HepG2 (cell line): ENCODE data around the gene DPP8. TPM values are rescaled to one million over a fixed set of nuclear protein-coding genes. Genes with fewer than 3 reads are reported as not detected.

Experiments
- ARNTL ChIP-seq: sonication (generic); formaldehyde crosslinking; IDR thresholded peaks from 2 replicates; pipeline ENCODE4 v1.4.0; 2020; ENCODE audit warnings: mild to moderate bottlenecking, missing genetic modification reagents
- ATF2 ChIP-seq: sonication (generic); formaldehyde crosslinking; IDR thresholded peaks from 2 replicates; pipeline ENCODE4 v1.4.0; 2020; ENCODE audit warnings: missing genetic modification reagents
- ATF6 ChIP-seq: sonication (generic); formaldehyde crosslinking; conservative IDR thresholded peaks from 2 replicates; pipeline ENCODE4 v1.4.0; 2020; ENCODE audit warnings: missing genetic modification reagents
- GMEB1 ChIP-seq: sonication (generic); formaldehyde crosslinking; IDR thresholded peaks from 2 replicates; pipeline ENCODE4 v1.5.1; 2020; ENCODE audit warnings: missing genetic modification reagents, mild to moderate bottlenecking, borderline replicate concordance
- HNF4A ChIP-seq: sonication (generic); formaldehyde crosslinking; IDR thresholded peaks from 2 replicates; pipeline ENCODE4 v1.4.0; 2020; ENCODE audit warnings: missing genetic modification reagents
- HOXA7 ChIP-seq: sonication (generic); formaldehyde crosslinking; IDR thresholded peaks from 2 replicates; pipeline ENCODE4 v1.8.1; 2022; ENCODE audit warnings: mild to moderate bottlenecking, missing genetic modification reagents, moderate library complexity
- MTA1 ChIP-seq: sonication (generic); formaldehyde crosslinking; IDR thresholded peaks from 2 replicates; pipeline ENCODE4 v1.4.0; 2020; ENCODE audit warnings: missing genetic modification reagents, mild to moderate bottlenecking, borderline replicate concordance
- MXD1 ChIP-seq: sonication (generic); formaldehyde crosslinking; IDR thresholded peaks from 2 replicates; pipeline ENCODE4 v1.4.0; 2020; ENCODE audit warnings: mild to moderate bottlenecking, missing genetic modification reagents
- NR2F2 ChIP-seq: IDR thresholded peaks from 2 replicates; pipeline ENCODE4 v1.6.1; 2012; ENCODE audit warnings: low read depth, inconsistent platforms, borderline replicate concordance
- PAX8 ChIP-seq: sonication (generic); formaldehyde crosslinking; IDR thresholded peaks from 2 replicates; pipeline ENCODE4 v1.8.0; 2022; ENCODE audit warnings: mild to moderate bottlenecking, missing genetic modification reagents, borderline replicate concordance
- RFXAP ChIP-seq: sonication (generic); formaldehyde crosslinking; IDR thresholded peaks from 2 replicates; pipeline ENCODE4 v1.4.0; 2020; ENCODE audit warnings: missing genetic modification reagents, borderline replicate concordance
- SRY ChIP-seq: sonication (generic); formaldehyde crosslinking; IDR thresholded peaks from 2 replicates; pipeline ENCODE4 v1.8.0; 2022; ENCODE audit warnings: mild to moderate bottlenecking, missing genetic modification reagents
- TBX2 ChIP-seq: sonication (generic); formaldehyde crosslinking; IDR thresholded peaks from 2 replicates; pipeline ENCODE4 v1.5.0; 2020; ENCODE audit warnings: missing genetic modification reagents, mild to moderate bottlenecking, borderline replicate concordance
- ZBTB1 ChIP-seq: sonication (generic); formaldehyde crosslinking; IDR thresholded peaks from 2 replicates; pipeline ENCODE4 v1.4.0; 2020; ENCODE audit warnings: missing genetic modification reagents, borderline replicate concordance
- ZNF18 ChIP-seq: sonication (generic); formaldehyde crosslinking; IDR thresholded peaks from 2 replicates; pipeline ENCODE4 v1.8.0; 2022; ENCODE audit warnings: mild to moderate bottlenecking, missing genetic modification reagents; ENCODE audit not compliant: insufficient replicate concordance
- ZNF317 ChIP-seq: sonication (generic); formaldehyde crosslinking; IDR thresholded peaks from 2 replicates; pipeline ENCODE4 v1.5.0; 2020; ENCODE audit warnings: mild to moderate bottlenecking, missing genetic modification reagents
- ZNF569 ChIP-seq: sonication (generic); formaldehyde crosslinking; IDR thresholded peaks from 2 replicates; pipeline ENCODE4 v1.5.0; 2020; ENCODE audit warnings: mild to moderate bottlenecking, missing genetic modification reagents, moderate library complexity, borderline replicate concordance
- ZNF577 ChIP-seq: sonication (generic); formaldehyde crosslinking; IDR thresholded peaks from 2 replicates; pipeline ENCODE4 v1.4.0; 2020; ENCODE audit warnings: mild to moderate bottlenecking, low read depth, missing genetic modification reagents, borderline replicate concordance
- ZNF629 ChIP-seq: sonication (generic); formaldehyde crosslinking; conservative IDR thresholded peaks from 2 replicates; pipeline ENCODE4 v1.5.0; 2020; ENCODE audit warnings: missing genetic modification reagents
- ZNF782 ChIP-seq: sonication (generic); formaldehyde crosslinking; IDR thresholded peaks from 2 replicates; pipeline ENCODE4 v1.4.0; 2020; ENCODE audit warnings: missing genetic modification reagents, mild to moderate bottlenecking, borderline replicate concordance
- ZSCAN22 ChIP-seq: sonication (generic); formaldehyde crosslinking; IDR thresholded peaks from 2 replicates; pipeline ENCODE4 v1.4.0; 2020; ENCODE audit warnings: mild to moderate bottlenecking, missing genetic modification reagents
- polyA plus RNA-seq, 8 experiments: library from polyadenylated mRNA; depleted of rRNA in 3 of 8; stranded (reverse) in 7 of 8; unstranded in 1 of 8; fragments of >200 nt; fragmentation: Illumina TruSeq in 4 of 8; extraction: Trizol in 4 of 8; gene quantifications; 2 replicates each; pipeline versions ENCODE4 v1.2.1 to v1.2.3, GENCODE V29; 2011 to 2016; ENCODE audit warnings: low read depth in 4 of 8, missing spikeins in 1 of 8, mixed read lengths in 1 of 8; ENCODE audit not compliant: insufficient read depth in 1 of 8
- total RNA-seq, 5 experiments: library from RNA; depleted of rRNA; stranded (reverse); fragments of >200 nt; fragmentation: Illumina TruSeq; extraction: Trizol; gene quantifications; 2 replicates each; pipeline ENCODE4 v1.2.3, GENCODE V29; 2016; ENCODE audit warnings: low read depth in 1 of 5

Gene DPP8
- total and polyA plus RNA-seq, 2 of the 13 experiments (the other 11 are each of a cell fraction or from before 2014, with no cell fraction given), result 18.0 to 26.3 TPM

- TF ChIP-seq ATF6 (CRISPR knock-in tag), result no peak
- TF ChIP-seq ZBTB1, result no peak
- peak; percentile 77; the same call in 1 of the 2 replicates for TF ChIP-seq ARNTL (CRISPR knock-in tag)
- peak; percentile 78; the same call in 1 of the 2 replicates for TF ChIP-seq RFXAP (CRISPR knock-in tag)
- TF ChIP-seq MXD1 (CRISPR knock-in tag), result peak; percentile 92
- TF ChIP-seq NR2F2, result no peak
- TF ChIP-seq ZNF317 (CRISPR knock-in tag), result peak; percentile 83
- peak; percentile 98 for TF ChIP-seq SRY (CRISPR knock-in tag)
- TF ChIP-seq ATF2 (CRISPR knock-in tag), result peak; percentile 79
- TF ChIP-seq ZNF629 (CRISPR knock-in tag), result peak; percentile 30; the same call in 1 of the 2 replicates
- TF ChIP-seq ZNF569 (CRISPR knock-in tag), result 0 out of 2 replicates have a peak, but pooled peaks have one; percentile 67
- TF ChIP-seq ZNF18 (CRISPR knock-in tag), result peak; percentile 49
- peak; percentile 97 for TF ChIP-seq ZNF782 (CRISPR knock-in tag)
- peak; percentile 88; the same call in 1 of the 2 replicates for TF ChIP-seq ZNF577 (CRISPR knock-in tag)
- peak; percentile 82 for TF ChIP-seq GMEB1 (CRISPR knock-in tag)
- peak; percentile 28; the same call in 1 of the 2 replicates for TF ChIP-seq HNF4A (CRISPR knock-in tag)
- TF ChIP-seq MTA1, result peak; percentile 95
- no peak for TF ChIP-seq ZSCAN22 (CRISPR knock-in tag)
- TF ChIP-seq PAX8, result peak; percentile 79; the same call in 1 of the 2 replicates
- TF ChIP-seq HOXA7 (CRISPR knock-in tag), result no peak
- peak; percentile 90 for TF ChIP-seq TBX2
Observed at GRCh38 chr15:65516997-65517865, at the start of gene DPP8 (continued).
